Osteoblast (primary cell): ENCODE results near the gene SHTN1. TPM values are rescaled to one million over a fixed set of nuclear protein-coding genes. Genes with fewer than 3 reads are reported as not detected.

ENCODE experiments used
- DNase-seq: peaks from one replicate; pipeline ENCODE4 v3.0.0; 2011; ENCODE audit warnings: low spot score, mixed read lengths; ENCODE audit not compliant: insufficient read length; ENCODE audit errors: missing footprints
- H2AFZ ChIP-seq: 2 replicates; pipeline ENCODE4 v1.6.0; 2011; ENCODE audit warnings: mild to moderate bottlenecking, low read length
- H3K27ac ChIP-seq: 2 replicates; pipeline ENCODE4 v1.5.1; 2011; ENCODE audit warnings: mild to moderate bottlenecking, low read depth, low read length, moderate library complexity
- H3K27me3 ChIP-seq: 2 replicates; pipeline ENCODE4 v1.6.0; 2012; ENCODE audit warnings: mild to moderate bottlenecking, control low read depth, inconsistent platforms, low read length, moderate library complexity; ENCODE audit not compliant: insufficient read depth
- H3K36me3 ChIP-seq: 2 replicates; pipeline ENCODE4 v1.5.1; 2011; ENCODE audit warnings: mild to moderate bottlenecking, low read length, control low read depth, moderate library complexity; ENCODE audit not compliant: insufficient read depth
- H3K4me1 ChIP-seq: 2 replicates; pipeline ENCODE4 v1.5.1; 2011; ENCODE audit warnings: mild to moderate bottlenecking, low read length, control low read depth, moderate library complexity; ENCODE audit not compliant: insufficient read depth
- H3K4me2 ChIP-seq: 2 replicates; pipeline ENCODE4 v1.6.0; 2011; ENCODE audit warnings: mild to moderate bottlenecking, low read length; ENCODE audit not compliant: insufficient read depth
- H3K4me3 ChIP-seq: fragments of 200-600 bp; sonication (generic); 3 replicates; pipeline ENCODE4 v1.5.1; 2012; ENCODE audit warnings: mild to moderate bottlenecking, low read length, inconsistent platforms; ENCODE audit not compliant: insufficient read depth
- H3K79me2 ChIP-seq: 2 replicates; pipeline ENCODE4 v1.6.0; 2012; ENCODE audit warnings: mild to moderate bottlenecking, low read length, control low read depth, inconsistent platforms; ENCODE audit not compliant: insufficient read depth
- H3K9me3 ChIP-seq: 2 replicates; pipeline ENCODE4 v1.5.1; 2011; ENCODE audit warnings: low read depth, low read length, control low read depth
- H4K20me1 ChIP-seq: 2 replicates; pipeline ENCODE4 v1.6.0; 2012; ENCODE audit warnings: mild to moderate bottlenecking, low read length, control low read depth; ENCODE audit not compliant: insufficient read depth
- CTCF ChIP-seq: IDR thresholded peaks from 2 replicates; pipeline ENCODE4 v1.5.1; 2011; ENCODE audit warnings: mild to moderate bottlenecking, low read depth, low read length, moderate library complexity; ENCODE audit errors: extremely low read depth
- total RNA-seq: library from RNA; depleted of rRNA; stranded (reverse); fragments of >200 nt; gene quantifications from 2 replicates; pipeline ENCODE4 v1.2.3, GENCODE V29; 2012

Gene SHTN1
- total RNA-seq, 1 donor, result 2.2 TPM

- no peak for DNase-seq
- no peak for TF ChIP-seq CTCF
- H3K9me3 ChIP-seq, result no peaks in the 10 kb centered on the region
- no peak overlapping the region for H3K4me3 ChIP-seq
- peaks cover 2% of the 10 kb centered on the region for H3K4me1 ChIP-seq
- H3K27me3 ChIP-seq, result no peaks in the 10 kb centered on the region
- H3K36me3 ChIP-seq, result no peaks in the 10 kb centered on the region
- no peaks in the 10 kb centered on the region for H3K79me2 ChIP-seq
- H3K4me2 ChIP-seq, result no peak overlapping the region
- H2AFZ ChIP-seq, result no peak overlapping the region
- H4K20me1 ChIP-seq, result no peaks in the 10 kb centered on the region
- no peak overlapping the region for H3K27ac ChIP-seq
Observed at GRCh38 chr10:116978901-116979300, 26.1 kb downstream of the SHTN1 start.

- Histone ChIP-seq H3K36me3 (no peaks in the 10 kb centered on the region), H3K4me3 (peak overlapping the region; percentile 4), H3K27ac (peak overlapping the region; percentile 31), H2AFZ (no peak overlapping the region), H3K4me2 (peak overlapping the region; percentile 74), H3K4me1 (peaks cover 2% of the 10 kb centered on the region), H3K9me3 (no peaks in the 10 kb centered on the region), H3K79me2 (no peaks in the 10 kb centered on the region), H3K27me3 (no peaks in the 10 kb centered on the region), H4K20me1 (no peaks in the 10 kb centered on the region)
- DNase-seq, result peak; percentile 84
- no peak for TF ChIP-seq CTCF
Observed at GRCh38 chr10:116974456-116975005, 30.5 kb downstream of the SHTN1 start.

- TF ChIP-seq CTCF, result no peak
- no peak for DNase-seq
- Histone ChIP-seq H3K79me2 (no peaks in the 10 kb centered on the region), H3K9me3 (no peaks in the 10 kb centered on the region), H3K27ac (peak overlapping the region; percentile 31), H3K4me1 (peaks cover 2% of the 10 kb centered on the region), H3K27me3 (no peaks in the 10 kb centered on the region), H3K36me3 (no peaks in the 10 kb centered on the region), H3K4me2 (peak overlapping the region; percentile 74), H4K20me1 (no peaks in the 10 kb centered on the region), H2AFZ (no peak overlapping the region), H3K4me3 (no peak overlapping the region)
Observed at GRCh38 chr10:116973946-116974455, 31.0 kb downstream of the SHTN1 start.

- no peaks in the 10 kb centered on the region for H3K9me3 ChIP-seq
- no peak overlapping the region for H2AFZ ChIP-seq
- H3K79me2 ChIP-seq, result no peaks in the 10 kb centered on the region
- H3K27ac ChIP-seq, result no peak overlapping the region
- no peaks in the 10 kb centered on the region for H3K36me3 ChIP-seq
- no peaks in the 10 kb centered on the region for H3K27me3 ChIP-seq
- H4K20me1 ChIP-seq, result no peaks in the 10 kb centered on the region
- H3K4me1 ChIP-seq, result peaks cover 2% of the 10 kb centered on the region
- H3K4me3 ChIP-seq, result no peak overlapping the region
- no peak for DNase-seq
- TF ChIP-seq CTCF, result no peak
- H3K4me2 ChIP-seq, result peak overlapping the region; percentile 74
Observed at GRCh38 chr10:116973371-116973905, 31.5 kb downstream of the SHTN1 start.
